DND-41 (cell line): Measurements from ENCODE around the gene SBF1.
A peak's percentile ranks its signal among the peaks of the same experiment; 100 is the strongest.

Experiments used
- ATAC-seq: fragments of 200-7000 bp; cut with Tn5 transposase; 3 replicates; pipeline ENCODE4 v1.9.1; 2021; ENCODE audit warnings: low read depth; ENCODE audit not compliant: insufficient read depth
- DNase-seq: peaks from one replicate; pipeline ENCODE4 v3.0.0-alpha.2; 2020
- H2AFZ ChIP-seq: 2 replicates; pipeline ENCODE4 v1.6.0; 2012; ENCODE audit warnings: low read depth, low read length
- H3K27ac ChIP-seq: 2 replicates; pipeline ENCODE4 v1.5.1; 2012; ENCODE audit warnings: low read length, inconsistent platforms
- H3K27me3 ChIP-seq: fragments of 200-600 bp; sonication (generic); 2 replicates; pipeline ENCODE4 v1.6.0; 2012; ENCODE audit warnings: low read length, mild to moderate bottlenecking, inconsistent platforms; ENCODE audit not compliant: insufficient read depth, poor library complexity
- H3K36me3 ChIP-seq: 2 replicates; pipeline ENCODE4 v1.5.1; 2012; ENCODE audit warnings: low read length, inconsistent platforms; ENCODE audit not compliant: insufficient read depth
- H3K4me1 ChIP-seq: 2 replicates; pipeline ENCODE4 v1.5.1; 2012; ENCODE audit warnings: mild to moderate bottlenecking, low read length; ENCODE audit not compliant: insufficient read depth
- H3K4me2 ChIP-seq: 2 replicates; pipeline ENCODE4 v1.6.0; 2012; ENCODE audit warnings: mild to moderate bottlenecking, moderate library complexity, low read length, inconsistent platforms; ENCODE audit not compliant: insufficient read depth
- H3K4me3 ChIP-seq, 2 experiments: fragments of 200-600 bp in 1 of 2; shearing (Covaris generic) in 1 of 2; 2 replicates each; pipeline ENCODE4 v1.5.1; 2012 to 2016; ENCODE audit warnings: inconsistent platforms in 2 of 2, low read length in 2 of 2, mild to moderate bottlenecking in 2 of 2, low read depth in 1 of 2, moderate library complexity in 1 of 2
- H3K79me2 ChIP-seq: 2 replicates; pipeline ENCODE4 v1.6.0; 2012; ENCODE audit warnings: low read length, inconsistent platforms; ENCODE audit not compliant: insufficient read depth
- H3K9ac ChIP-seq: 2 replicates; pipeline ENCODE4 v1.6.0; 2012; ENCODE audit warnings: low read depth, mild to moderate bottlenecking, inconsistent platforms, low read length, moderate library complexity
- H3K9me3 ChIP-seq: 2 replicates; pipeline ENCODE4 v1.5.1; 2012; ENCODE audit warnings: low read length, moderate library complexity, mild to moderate bottlenecking, inconsistent platforms; ENCODE audit not compliant: insufficient read depth, severe bottlenecking
- H4K20me1 ChIP-seq: 2 replicates; pipeline ENCODE4 v1.6.0; 2012; ENCODE audit warnings: low read length; ENCODE audit not compliant: insufficient read depth
- EZH2 ChIP-seq: IDR thresholded peaks from 3 replicates; pipeline ENCODE4 v1.6.1; 2012; ENCODE audit warnings: borderline replicate concordance, low read depth, mild to moderate bottlenecking, moderate library complexity, low read length, inconsistent platforms; ENCODE audit not compliant: severe bottlenecking
- TF ChIP-seq, protein P1 (sequence below): IDR thresholded peaks from 2 replicates; pipeline ENCODE4 v1.5.1; 2012; ENCODE audit warnings: borderline replicate concordance, low read length, moderate library complexity, mild to moderate bottlenecking; ENCODE audit not compliant: poor library complexity, severe bottlenecking; ENCODE audit errors: extremely low read depth

SBF1 gene

DNA sequence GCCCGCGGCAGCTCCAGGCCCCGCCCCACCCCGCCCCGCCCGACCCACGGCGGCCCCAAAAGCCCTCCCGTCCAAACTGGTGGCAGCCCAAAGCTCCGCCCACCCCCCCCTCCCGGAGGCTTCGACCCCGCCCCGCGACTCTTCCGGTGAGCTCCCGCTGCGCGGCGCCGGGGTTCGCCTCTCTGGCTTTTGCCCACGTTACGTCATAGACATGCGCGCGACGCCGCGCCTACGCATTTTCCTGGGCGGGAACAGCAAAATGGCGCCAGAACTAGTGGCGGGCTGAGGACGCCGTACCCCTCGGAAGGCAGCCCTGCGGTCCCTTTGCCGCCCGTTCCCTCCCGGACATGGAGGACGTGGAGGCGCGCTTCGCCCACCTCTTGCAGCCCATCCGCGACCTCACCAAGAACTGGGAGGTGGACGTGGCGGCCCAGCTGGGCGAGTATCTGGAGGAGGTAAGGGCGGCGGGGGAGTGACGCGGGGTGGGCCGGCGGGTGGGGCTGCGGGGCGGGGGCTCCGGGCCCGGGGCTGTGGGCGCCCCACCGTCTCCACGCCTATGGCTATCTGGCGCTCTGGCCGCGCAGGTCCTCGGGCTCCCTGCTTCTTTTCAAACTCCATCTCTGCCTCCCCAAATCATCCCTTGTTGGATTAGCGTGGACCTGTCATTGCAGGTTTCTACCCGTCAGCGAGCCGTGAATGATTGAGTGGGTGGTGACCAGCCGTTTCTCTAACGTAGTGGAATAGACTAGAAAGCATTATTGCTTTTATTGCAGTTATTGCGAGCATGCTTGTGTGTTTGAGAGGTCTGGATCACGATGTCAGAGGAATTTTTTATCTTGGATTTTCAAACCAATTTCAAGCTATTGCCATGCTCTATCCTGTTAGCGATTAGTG, 33.4 kb upstream of the SBF1 start, which contains the start of gene NCAPH2:
TSS of gene NCAPH2 (plus strand) at position 234 of the 894 bp plus-strand sequence. CDS start at position 348, 114 bp downstream.
- H4K20me1 ChIP-seq: peaks cover 35% of the 10 kb centered on the region
- H3K27ac ChIP-seq: peak within 1 kb of the TSS; percentile 97

DNA sequence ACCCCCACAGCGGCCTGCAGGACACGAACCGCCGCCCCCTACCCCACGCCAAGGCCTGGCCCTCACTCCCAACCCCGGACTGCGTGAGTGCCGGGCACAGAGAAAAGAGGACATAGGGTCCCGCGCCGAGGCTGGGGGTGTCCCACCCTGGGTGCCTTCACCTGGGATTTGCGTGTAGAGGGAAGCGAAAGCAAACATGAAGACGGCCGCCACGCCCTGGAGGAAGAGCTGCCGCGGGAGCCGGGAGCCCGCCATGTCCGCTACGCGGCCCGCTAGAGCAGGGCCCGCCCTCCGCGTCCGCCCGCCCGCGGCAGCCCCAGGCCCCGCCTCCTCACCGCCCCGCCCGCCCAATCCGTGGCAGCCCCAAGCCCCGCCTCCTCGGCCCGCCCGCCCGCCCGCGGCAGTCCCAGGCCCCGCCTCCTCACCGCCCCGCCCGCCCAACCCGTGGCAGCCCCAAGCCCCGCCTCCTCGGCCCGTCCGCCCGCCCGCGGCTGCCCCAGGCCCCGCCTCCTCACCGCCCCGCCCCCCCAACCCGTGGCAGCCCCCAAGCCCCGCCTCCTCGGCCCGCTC, 32.7 kb upstream of the SBF1 start, which contains the start of gene LMF2:
TSS of gene LMF2 (minus strand) at position 282 of the 570 bp plus-strand sequence. CDS start at position 255, 27 bp downstream.
- peaks cover 51% of the 10 kb centered on the region for H3K4me1 ChIP-seq
- no peaks in the 10 kb centered on the region for H3K27me3 ChIP-seq
- peak within 1 kb of the TSS; percentile 98 for H2AFZ ChIP-seq
- H4K20me1 ChIP-seq: peaks cover 29% of the 10 kb centered on the region
- no peak for TF ChIP-seq EZH2
- TF ChIP-seq, protein P1, sequence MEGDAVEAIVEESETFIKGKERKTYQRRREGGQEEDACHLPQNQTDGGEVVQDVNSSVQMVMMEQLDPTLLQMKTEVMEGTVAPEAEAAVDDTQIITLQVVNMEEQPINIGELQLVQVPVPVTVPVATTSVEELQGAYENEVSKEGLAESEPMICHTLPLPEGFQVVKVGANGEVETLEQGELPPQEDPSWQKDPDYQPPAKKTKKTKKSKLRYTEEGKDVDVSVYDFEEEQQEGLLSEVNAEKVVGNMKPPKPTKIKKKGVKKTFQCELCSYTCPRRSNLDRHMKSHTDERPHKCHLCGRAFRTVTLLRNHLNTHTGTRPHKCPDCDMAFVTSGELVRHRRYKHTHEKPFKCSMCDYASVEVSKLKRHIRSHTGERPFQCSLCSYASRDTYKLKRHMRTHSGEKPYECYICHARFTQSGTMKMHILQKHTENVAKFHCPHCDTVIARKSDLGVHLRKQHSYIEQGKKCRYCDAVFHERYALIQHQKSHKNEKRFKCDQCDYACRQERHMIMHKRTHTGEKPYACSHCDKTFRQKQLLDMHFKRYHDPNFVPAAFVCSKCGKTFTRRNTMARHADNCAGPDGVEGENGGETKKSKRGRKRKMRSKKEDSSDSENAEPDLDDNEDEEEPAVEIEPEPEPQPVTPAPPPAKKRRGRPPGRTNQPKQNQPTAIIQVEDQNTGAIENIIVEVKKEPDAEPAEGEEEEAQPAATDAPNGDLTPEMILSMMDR: no peak
- ATAC-seq: peak; percentile 78
- DNase-seq: peak; percentile 93
- peak within 1 kb of the TSS; percentile 93 to 98 for H3K4me3 ChIP-seq
- H3K9ac ChIP-seq: peak within 1 kb of the TSS; percentile 87
- no peaks in the 10 kb centered on the region for H3K9me3 ChIP-seq
- peaks cover 72% of the 10 kb centered on the region for H3K79me2 ChIP-seq
- peak within 1 kb of the TSS; percentile 97 for H3K27ac ChIP-seq
- H3K36me3 ChIP-seq: peaks cover 49% of the 10 kb centered on the region
- peak within 1 kb of the TSS; percentile 99 for H3K4me2 ChIP-seq

More for the DNA sequence above, 33.4 kb upstream of the SBF1 start, which contains the start of gene NCAPH2:
- H3K79me2 ChIP-seq: peaks cover 79% of the 10 kb centered on the region
- ATAC-seq (peak; percentile 71), DNase-seq (peak; percentile 98)
- H3K9ac ChIP-seq: peak within 1 kb of the TSS; percentile 87
- H3K9me3 ChIP-seq: no peaks in the 10 kb centered on the region
- peak within 1 kb of the TSS; percentile 98 for H2AFZ ChIP-seq
- H3K4me1 ChIP-seq: peaks cover 56% of the 10 kb centered on the region
- H3K36me3 ChIP-seq: peaks cover 49% of the 10 kb centered on the region
- H3K27me3 ChIP-seq: no peaks in the 10 kb centered on the region
- TF ChIP-seq EZH2: no peak
- TF ChIP-seq, protein P1: peak; percentile 9
- peak within 1 kb of the TSS; percentile 99 for H3K4me2 ChIP-seq
- H3K4me3 ChIP-seq: peak within 1 kb of the TSS; percentile 93 to 98

GRCh38 chr22:50506611-50507420, 32.0 kb upstream of the SBF1 start:
- DNase-seq (peak; percentile 29), ATAC-seq (peak; percentile 3; the same call in 2 of the 3 replicates)
- H2AFZ ChIP-seq: peak overlapping the region; percentile 98
- peak overlapping the region; percentile 93 to 98 for H3K4me3 ChIP-seq
- H3K9ac ChIP-seq: peak overlapping the region; percentile 87
- peak overlapping the region; percentile 99 for H3K4me2 ChIP-seq
- TF ChIP-seq, protein P1: no peak
- TF ChIP-seq EZH2: no peak
- H3K27me3 ChIP-seq: no peaks in the 10 kb centered on the region
- H3K9me3 ChIP-seq: no peaks in the 10 kb centered on the region
- H4K20me1 ChIP-seq: peaks cover 24% of the 10 kb centered on the region
- peaks cover 48% of the 10 kb centered on the region for H3K36me3 ChIP-seq
- H3K27ac ChIP-seq: peak overlapping the region; percentile 97
- H3K4me1 ChIP-seq: peaks cover 46% of the 10 kb centered on the region
- H3K79me2 ChIP-seq: peaks cover 65% of the 10 kb centered on the region
